Thymus (tissue), 11 donors: Measurements from ENCODE around the gene OSM. TPM values are rescaled to one million over a fixed set of nuclear protein-coding genes. Genes with fewer than 3 reads are reported as not detected.

Experiments
- DNase-seq, 9 donors: peaks; one replicate each; pipeline ENCODE4 v3.0.0-alpha.2; 2013; ENCODE audit warnings: low spot score in 9 of 9, low read depth in 6 of 9, missing footprints in 1 of 9
- H3K27ac ChIP-seq, 2 donors: one replicate each; pipeline ENCODE4 v1.5.1; 2013; ENCODE audit warnings: control low read depth in 1 of 2, low read depth in 1 of 2, low read length in 1 of 2, mild to moderate bottlenecking in 1 of 2, moderate library complexity in 1 of 2
- H3K27me3 ChIP-seq, 2 donors: one replicate each; pipeline ENCODE4 v1.5.1; 2013; ENCODE audit warnings: low read length in 1 of 2; ENCODE audit not compliant: control insufficient read depth in 2 of 2, insufficient read depth in 1 of 2
- H3K36me3 ChIP-seq, 2 donors: one replicate each; pipeline ENCODE4 v1.5.1; 2013; ENCODE audit warnings: low read length in 1 of 2, mild to moderate bottlenecking in 1 of 2, moderate library complexity in 1 of 2; ENCODE audit not compliant: control insufficient read depth in 2 of 2, insufficient read depth in 2 of 2
- H3K4me1 ChIP-seq, 2 donors: one replicate each; pipeline ENCODE4 v1.5.1; 2013; ENCODE audit warnings: low read length in 2 of 2; ENCODE audit not compliant: control insufficient read depth in 2 of 2, insufficient read depth in 2 of 2
- H3K4me3 ChIP-seq, 2 donors: one replicate each; pipeline ENCODE4 v1.5.1; 2013; ENCODE audit warnings: low read length in 2 of 2, control low read depth in 1 of 2, mild to moderate bottlenecking in 1 of 2
- H3K9me3 ChIP-seq, 2 donors: one replicate each; pipeline ENCODE4 v1.5.1; 2013; ENCODE audit warnings: low read length in 1 of 2, mild to moderate bottlenecking in 1 of 2; ENCODE audit not compliant: control insufficient read depth in 2 of 2, insufficient read depth in 1 of 2
- WGBS: extraction: QIAGEN DNeasy Blood & Tissue Kit; methylation state at CpG from one replicate; pipeline ENCODE4 v1.1.7; 2013; 5-methylcytosine and 5-hydroxymethylcytosine counted together
- polyA plus RNA-seq: library from polyadenylated mRNA; stranded (reverse); fragments of 200-250 nt; gene quantifications from one replicate; pipeline ENCODE4 v1.2.3, GENCODE V29; 2013
- total RNA-seq: library from RNA; stranded (reverse); fragments of 120-200 nt; gene quantifications from one replicate; pipeline ENCODE4 v1.2.4, GENCODE V29; 2013
- donor health status: healthy.

Gene OSM
- total and polyA plus RNA-seq, 2 donors = 1.9 to 6.0 TPM

DNA sequence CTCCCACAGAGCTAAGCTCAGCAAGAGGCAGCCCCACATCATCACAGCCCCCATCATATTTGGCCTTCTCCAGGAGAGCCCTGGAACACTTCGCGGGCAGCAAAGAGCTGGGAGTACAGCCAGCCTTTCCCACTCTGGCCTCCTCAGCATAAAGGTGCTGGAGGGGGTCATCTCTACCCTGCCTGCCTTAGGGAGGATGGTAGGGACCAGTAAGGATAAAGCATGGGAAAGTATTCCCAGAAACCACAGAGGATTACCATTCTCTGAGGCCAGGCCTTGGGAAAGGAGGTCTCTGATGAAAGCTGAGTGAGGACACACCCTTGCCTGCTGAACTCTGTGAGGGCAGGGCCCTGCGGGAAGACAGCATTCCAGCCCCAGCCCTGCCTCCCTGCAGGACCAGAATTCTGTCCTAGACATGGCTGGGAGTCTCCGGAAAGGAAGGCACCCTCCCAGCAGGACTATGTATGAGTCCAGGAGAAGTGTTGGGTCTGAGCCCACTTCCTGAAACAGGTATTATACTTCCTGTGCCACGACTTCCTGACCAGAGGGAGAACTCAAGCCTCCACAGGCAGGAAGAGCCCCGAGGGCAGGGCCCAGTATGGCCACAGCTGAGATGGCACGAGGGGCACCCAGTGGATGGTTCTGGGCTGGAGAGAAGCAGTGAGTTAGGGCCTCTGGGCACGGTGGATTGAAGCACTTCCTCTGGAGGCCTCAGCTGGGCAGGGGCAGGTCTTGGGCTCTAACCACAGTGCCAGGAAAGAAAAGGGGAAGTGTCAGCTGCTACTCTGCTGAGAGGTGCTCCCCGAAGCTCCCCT is 35.6 kb upstream of the OSM start:
- no peaks in the 10 kb centered on the region for H3K27me3 ChIP-seq
- H3K4me3 ChIP-seq = no peak overlapping the region
- H3K4me1 ChIP-seq = peaks cover 65 to 92% of the 10 kb centered on the region in 2 donors
- WGBS = 36% methylated on average over 9 of the region's 9 CpGs
- peaks cover 20 to 58% of the 10 kb centered on the region in 2 donors for H3K36me3 ChIP-seq
- H3K9me3 ChIP-seq = peaks cover 0 to 4% of the 10 kb centered on the region in 2 donors
- peak overlapping the region; percentile 68 to 69 for H3K27ac ChIP-seq
- DNase-seq = peak in 1 of 9 donors; percentile 52

- Histone ChIP-seq H3K4me1 (peaks cover 60 to 92% of the 10 kb centered on the region in 2 donors), H3K4me3 (no peak overlapping the region), H3K27me3 (no peaks in the 10 kb centered on the region), H3K36me3 (peaks cover 28 to 75% of the 10 kb centered on the region in 2 donors), H3K27ac (no peak overlapping the region), H3K9me3 (peaks cover 0 to 2% of the 10 kb centered on the region in 2 donors)
- no peak for DNase-seq
- 97% methylated on average over 13 of the region's 13 CpGs for WGBS
Observed at GRCh38 chr22:30299322-30299721, 32.7 kb upstream of the OSM start.

DNA sequence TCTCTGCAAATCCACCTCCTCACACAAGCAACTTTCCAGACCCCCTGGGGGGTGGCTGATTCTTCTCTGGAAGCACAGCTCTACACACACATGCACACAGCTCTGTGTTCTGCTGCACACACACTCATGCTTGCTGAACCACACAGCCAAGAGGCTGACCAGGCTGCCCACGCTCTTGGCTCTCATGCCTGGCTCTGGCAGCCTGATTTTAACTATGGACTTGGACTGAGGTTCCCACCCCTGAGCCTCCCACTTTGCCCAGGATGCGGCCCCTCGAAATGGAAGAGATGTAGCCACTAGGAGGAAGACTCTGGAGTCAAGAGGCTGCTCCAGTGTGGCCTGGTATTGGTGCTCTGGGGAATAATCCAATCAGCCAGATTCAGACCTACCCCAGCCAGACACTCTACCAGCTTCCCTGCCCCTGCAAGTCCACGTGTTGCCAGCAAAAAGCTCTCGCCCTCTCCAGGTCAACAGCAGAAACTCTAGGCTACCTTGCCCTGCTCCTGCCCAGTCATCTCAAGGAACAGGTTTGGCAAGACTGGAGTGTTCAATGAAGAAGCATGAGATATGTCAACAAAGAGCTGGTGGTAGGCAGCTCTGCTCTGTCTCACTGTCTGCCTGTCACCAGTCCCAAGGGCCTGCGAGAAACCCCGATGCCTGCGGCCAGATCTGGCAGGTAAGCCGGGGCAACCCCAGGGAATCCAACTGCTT is 31.5 kb upstream of the OSM start:
- 97% methylated on average over 9 of the region's 9 CpGs for WGBS
- H3K27ac ChIP-seq = peak overlapping the region; percentile 54 to 64
- peaks cover 0 to 2% of the 10 kb centered on the region in 2 donors for H3K9me3 ChIP-seq
- peaks cover 56 to 92% of the 10 kb centered on the region in 2 donors for H3K4me1 ChIP-seq
- H3K36me3 ChIP-seq = peaks cover 36 to 77% of the 10 kb centered on the region in 2 donors
- no peak overlapping the region for H3K4me3 ChIP-seq
- no peaks in the 10 kb centered on the region for H3K27me3 ChIP-seq
- DNase-seq = no peak

DNA sequence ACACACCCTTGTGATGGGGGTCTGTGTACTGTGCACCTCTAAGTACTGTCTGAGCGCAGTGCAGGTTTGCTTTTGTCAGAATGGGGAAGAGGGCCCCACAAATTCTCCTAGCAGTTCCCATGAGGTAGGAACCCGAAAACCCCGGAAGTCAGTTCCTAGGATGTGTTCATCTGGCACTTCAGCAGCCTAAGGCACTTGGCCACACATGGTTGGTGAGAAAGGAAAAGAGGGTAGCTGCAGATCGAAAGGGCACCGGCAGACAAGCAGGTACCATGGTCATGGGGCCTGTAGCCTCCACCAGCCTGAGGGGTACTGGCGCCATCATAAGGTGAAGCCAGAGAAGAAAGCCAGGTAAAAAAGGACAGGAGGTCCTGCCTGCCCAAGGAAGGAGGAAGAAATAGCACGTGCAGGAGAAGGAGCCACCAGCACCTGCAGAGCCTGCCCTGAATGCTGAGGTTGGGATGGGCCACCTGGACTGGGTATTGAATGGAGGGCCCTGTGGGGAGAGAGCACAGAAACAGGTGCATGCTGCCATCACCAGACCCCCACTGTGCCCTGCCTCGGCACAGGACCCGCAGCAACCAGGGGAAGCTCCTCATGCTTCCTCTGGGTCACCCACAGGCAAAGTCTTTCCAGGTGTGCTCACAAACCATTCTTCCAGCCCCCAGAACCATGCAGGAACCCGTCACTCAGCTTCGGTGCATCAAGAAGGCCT is 30.8 kb upstream of the OSM start:
- peaks cover 0 to 2% of the 10 kb centered on the region in 2 donors for H3K9me3 ChIP-seq
- H3K4me3 ChIP-seq = no peak overlapping the region
- no peaks in the 10 kb centered on the region for H3K27me3 ChIP-seq
- H3K4me1 ChIP-seq = peaks cover 50 to 92% of the 10 kb centered on the region in 2 donors
- DNase-seq = peak in 4 of 9 donors; percentile 69 to 84 (median 72)
- 57% methylated on average over 11 of the region's 11 CpGs for WGBS
- peak overlapping the region; percentile 64 to 83 for H3K27ac ChIP-seq
- H3K36me3 ChIP-seq = peaks cover 43 to 77% of the 10 kb centered on the region in 2 donors

- Histone ChIP-seq H3K27me3 (no peaks in the 10 kb centered on the region), H3K36me3 (peaks cover 49 to 77% of the 10 kb centered on the region in 2 donors), H3K4me1 (peaks cover 44 to 92% of the 10 kb centered on the region in 2 donors), H3K27ac (peak overlapping the region; percentile 64 to 83), H3K4me3 (no peak overlapping the region), H3K9me3 (peaks cover 0 to 2% of the 10 kb centered on the region in 2 donors)
- 84% methylated on average over 3 of the region's 3 CpGs for WGBS
- no peak for DNase-seq
Observed at GRCh38 chr22:30296833-30297232, 30.2 kb upstream of the OSM start.

- H3K4me1 ChIP-seq = peaks cover 40 to 92% of the 10 kb centered on the region in 2 donors
- DNase-seq = peak in 3 of 9 donors; percentile 55 to 83 (median 63)
- H3K27ac ChIP-seq = peak overlapping the region; percentile 64
- WGBS = 6% methylated on average over 4 of the region's 4 CpGs
- peaks cover 52 to 81% of the 10 kb centered on the region in 2 donors for H3K36me3 ChIP-seq
- peaks cover 0 to 2% of the 10 kb centered on the region in 2 donors for H3K9me3 ChIP-seq
- H3K4me3 ChIP-seq = no peak overlapping the region
- no peaks in the 10 kb centered on the region for H3K27me3 ChIP-seq
Observed at GRCh38 chr22:30296324-30296723, 29.7 kb upstream of the OSM start.

GRCh38 chr22:30295576-30295975 is 28.9 kb upstream of the OSM start:
- peak overlapping the region in 1 of 2 donors; percentile 75 for H3K27ac ChIP-seq
- H3K27me3 ChIP-seq = no peaks in the 10 kb centered on the region
- DNase-seq = no peak
- WGBS = 78% methylated on average over 7 of the region's 7 CpGs
- peaks cover 54 to 78% of the 10 kb centered on the region in 2 donors for H3K36me3 ChIP-seq
- H3K4me3 ChIP-seq = no peak overlapping the region
- peaks cover 44 to 92% of the 10 kb centered on the region in 2 donors for H3K4me1 ChIP-seq
- H3K9me3 ChIP-seq = peaks cover 0 to 2% of the 10 kb centered on the region in 2 donors

- DNase-seq = no peak
- Histone ChIP-seq H3K27me3 (no peaks in the 10 kb centered on the region), H3K36me3 (peaks cover 49 to 71% of the 10 kb centered on the region in 2 donors), H3K27ac (no peak overlapping the region), H3K4me3 (no peak overlapping the region), H3K9me3 (peaks cover 0 to 2% of the 10 kb centered on the region in 2 donors), H3K4me1 (peaks cover 50 to 97% of the 10 kb centered on the region in 2 donors)
- WGBS = 98% methylated on average over 11 of the region's 11 CpGs
Observed at GRCh38 chr22:30294830-30295229, 28.2 kb upstream of the OSM start.
